Breast epithelium (tissue), 4 donors: ENCODE measurements around the gene PDS5A. TPM values are rescaled to one million over a fixed set of nuclear protein-coding genes. Genes with fewer than 3 reads are reported as not detected.
"Not testable (repeated sequence)": the region's sequence is repeated elsewhere in the genome, so short reads cannot be mapped to it uniquely, and the experiment has no call there.

Experiments
- DNase-seq, 2 donors: peaks; one replicate each; pipeline ENCODE4 v3.0.0-alpha.2; 2019; ENCODE audit warnings: low spot score in 2 of 2
- H3K27ac ChIP-seq, 2 donors: fragments of 200-600 bp; sonication (generic) in 1 of 2; one replicate each; pipeline ENCODE4 v1.5.1; 2016 to 2019; ENCODE audit warnings: mild to moderate bottlenecking in 1 of 2
- H3K27me3 ChIP-seq, 2 donors: fragments of 200-600 bp; sonication (generic) in 1 of 2; one replicate each; pipeline versions ENCODE4 v1.5.1 to v1.6.0; 2017 to 2019; ENCODE audit warnings: control low read depth in 1 of 2, mild to moderate bottlenecking in 1 of 2
- H3K36me3 ChIP-seq: fragments of 200-600 bp; one replicate; pipeline ENCODE4 v1.5.1; 2019
- H3K4me1 ChIP-seq, 2 donors: fragments of 200-600 bp; sonication (generic); one replicate each; pipeline ENCODE4 v1.5.1; 2016 to 2019; ENCODE audit warnings: control low read depth in 1 of 2
- H3K4me3 ChIP-seq, 3 donors: fragments of 200-600 bp; sonication (generic); 1 replicate in 2 of 3; 2 replicates in 1 of 3; pipeline ENCODE4 v1.5.1; 2016 to 2019; ENCODE audit warnings: mild to moderate bottlenecking in 3 of 3, moderate library complexity in 2 of 3
- H3K9me3 ChIP-seq, 2 donors: fragments of 200-600 bp; sonication (generic) in 1 of 2; one replicate each; pipeline ENCODE4 v1.5.1; 2016 to 2019; ENCODE audit warnings: control low read depth in 1 of 2
- POLR2A ChIP-seq: fragments of 450-650 bp; IDR thresholded peaks from one replicate; pipeline ENCODE4 v1.6.1; 2016; ENCODE audit warnings: antibody characterized with exemption, mild to moderate bottlenecking, moderate library complexity
- POLR2AphosphoS5 ChIP-seq, 3 donors: sonication (generic); formaldehyde crosslinking; IDR thresholded peaks; one replicate each; pipeline ENCODE4 v1.6.1; 2017; ENCODE audit warnings: antibody characterized with exemption in 3 of 3
- intact Hi-C: fragments of 100-400 bp; cut with DNase I; formaldehyde crosslinking; loops from one replicate; pipeline ENCODE4 v1.15.1; 2023; ENCODE audit warnings: low total_unique reads
- total RNA-seq, 3 donors: library from RNA; depleted of rRNA; stranded (reverse); fragments of >200 nt; gene quantifications; one replicate each; pipeline ENCODE4 v1.1.0, GENCODE V29; 2016
- TF ChIP-seq, protein P1 (sequence below), 3 donors: fragments of 450-650 bp; IDR thresholded peaks; one replicate each; pipeline ENCODE4 v1.5.1; 2016 to 2017; ENCODE audit warnings: antibody characterized with exemption in 3 of 3, mild to moderate bottlenecking in 3 of 3, moderate library complexity in 3 of 3

The PDS5A gene
- total RNA-seq, 3 donors from 2014 or later, result 69.9 to 106 (median 82.9) TPM

GRCh38 chr4:40003986-40004385, 26.3 kb upstream of the PDS5A start:
- intact Hi-C loops, result loop anchor here (5.0 kb wide), 1 partner anchor 38 kb away; no protein-coding TSS in a partner anchor
- TF ChIP-seq POLR2A (no peak), POLR2AphosphoS5 (IDR thresholded peaks at IDR 0.05) (no peak)
- TF ChIP-seq, protein P1, sequence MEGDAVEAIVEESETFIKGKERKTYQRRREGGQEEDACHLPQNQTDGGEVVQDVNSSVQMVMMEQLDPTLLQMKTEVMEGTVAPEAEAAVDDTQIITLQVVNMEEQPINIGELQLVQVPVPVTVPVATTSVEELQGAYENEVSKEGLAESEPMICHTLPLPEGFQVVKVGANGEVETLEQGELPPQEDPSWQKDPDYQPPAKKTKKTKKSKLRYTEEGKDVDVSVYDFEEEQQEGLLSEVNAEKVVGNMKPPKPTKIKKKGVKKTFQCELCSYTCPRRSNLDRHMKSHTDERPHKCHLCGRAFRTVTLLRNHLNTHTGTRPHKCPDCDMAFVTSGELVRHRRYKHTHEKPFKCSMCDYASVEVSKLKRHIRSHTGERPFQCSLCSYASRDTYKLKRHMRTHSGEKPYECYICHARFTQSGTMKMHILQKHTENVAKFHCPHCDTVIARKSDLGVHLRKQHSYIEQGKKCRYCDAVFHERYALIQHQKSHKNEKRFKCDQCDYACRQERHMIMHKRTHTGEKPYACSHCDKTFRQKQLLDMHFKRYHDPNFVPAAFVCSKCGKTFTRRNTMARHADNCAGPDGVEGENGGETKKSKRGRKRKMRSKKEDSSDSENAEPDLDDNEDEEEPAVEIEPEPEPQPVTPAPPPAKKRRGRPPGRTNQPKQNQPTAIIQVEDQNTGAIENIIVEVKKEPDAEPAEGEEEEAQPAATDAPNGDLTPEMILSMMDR (IDR thresholded peaks at IDR 0.05), result no peak
- Histone ChIP-seq H3K9me3 (no peaks in the 10 kb centered on the region), H3K4me3 (no peak overlapping the region), H3K4me1 (no peaks in the 10 kb centered on the region), H3K27me3 (no peaks in the 10 kb centered on the region), H3K27ac (no peak overlapping the region), H3K36me3 (no peaks in the 10 kb centered on the region)
- DNase-seq, result no peak

DNA sequence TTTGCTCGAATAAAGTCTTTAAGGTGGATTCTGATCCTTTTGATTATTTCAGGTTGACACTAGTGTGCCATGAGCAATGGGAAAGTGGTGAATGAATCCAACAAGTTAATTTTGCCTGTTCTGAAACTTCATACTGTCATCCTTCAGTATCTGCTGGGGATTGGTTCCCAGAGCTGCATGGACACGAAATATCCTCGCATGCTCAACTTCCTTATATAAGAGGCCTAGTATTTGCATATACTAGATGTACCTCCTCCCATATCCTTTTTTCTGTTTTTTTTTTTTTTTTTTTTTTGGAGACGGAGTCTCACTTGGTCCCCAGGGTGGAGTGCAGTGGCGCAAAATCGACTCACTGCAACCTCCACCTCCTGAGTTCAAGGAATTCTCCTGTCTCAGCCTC, 23.0 kb upstream of the PDS5A start:
- H3K4me3 ChIP-seq, result no peak overlapping the region
- TF ChIP-seq, protein P1 (IDR thresholded peaks at IDR 0.05), result no peak
- TF ChIP-seq POLR2AphosphoS5 (IDR thresholded peaks at IDR 0.05), result no peak
- no peak for TF ChIP-seq POLR2A
- no peaks in the 10 kb centered on the region for H3K27me3 ChIP-seq
- intact Hi-C loops, result loop anchor here (5.0 kb wide), 1 partner anchor 42 kb away; no protein-coding TSS in a partner anchor
- no peaks in the 10 kb centered on the region for H3K9me3 ChIP-seq
- no peak overlapping the region for H3K27ac ChIP-seq
- H3K4me1 ChIP-seq, result no peaks in the 10 kb centered on the region
- no peaks in the 10 kb centered on the region for H3K36me3 ChIP-seq
- no peak for DNase-seq

DNA sequence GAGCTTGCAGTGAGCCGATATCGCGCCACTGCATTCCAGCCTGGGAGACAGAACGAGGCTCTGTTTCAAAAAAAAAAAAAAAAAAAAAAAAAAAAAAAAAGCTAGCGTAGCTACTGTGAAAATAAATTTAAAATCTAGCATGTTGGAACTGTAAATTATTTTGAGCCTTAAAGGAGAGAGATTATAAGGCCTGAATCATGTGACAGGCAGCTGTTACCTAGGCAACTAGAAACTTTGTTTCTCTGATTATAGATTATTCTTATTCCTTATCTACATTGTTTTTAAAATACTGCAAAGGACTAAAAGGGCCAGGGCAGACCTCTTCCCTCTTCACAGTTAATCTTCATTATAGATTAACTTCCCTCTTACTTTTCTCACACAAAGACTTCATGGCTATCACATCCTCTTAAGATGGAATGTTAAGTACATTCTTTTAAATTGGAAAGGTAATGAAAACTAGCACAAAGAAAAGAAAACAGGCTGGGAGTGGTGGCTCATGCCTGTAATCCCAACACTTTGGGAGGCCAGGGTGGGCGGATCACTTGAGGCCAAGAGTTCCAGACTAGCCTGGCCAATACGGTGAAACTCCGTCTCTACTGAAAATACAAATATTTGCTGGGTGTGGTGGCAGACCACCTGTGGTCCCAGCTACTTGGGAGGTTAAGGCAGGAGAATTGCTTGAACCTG, 21.1 kb upstream of the PDS5A start:
- Histone ChIP-seq H3K27ac (no peak overlapping the region), H3K27me3 (no peaks in the 10 kb centered on the region), H3K4me3 (no peak overlapping the region), H3K36me3 (no peaks in the 10 kb centered on the region), H3K4me1 (no peaks in the 10 kb centered on the region), H3K9me3 (no peaks in the 10 kb centered on the region)
- intact Hi-C loops, result no loop called here
- DNase-seq, result no peak
- TF ChIP-seq POLR2AphosphoS5 (IDR thresholded peaks at IDR 0.05) (no peak), POLR2A (no peak)
- TF ChIP-seq, protein P1 (IDR thresholded peaks at IDR 0.05), result no peak

DNA sequence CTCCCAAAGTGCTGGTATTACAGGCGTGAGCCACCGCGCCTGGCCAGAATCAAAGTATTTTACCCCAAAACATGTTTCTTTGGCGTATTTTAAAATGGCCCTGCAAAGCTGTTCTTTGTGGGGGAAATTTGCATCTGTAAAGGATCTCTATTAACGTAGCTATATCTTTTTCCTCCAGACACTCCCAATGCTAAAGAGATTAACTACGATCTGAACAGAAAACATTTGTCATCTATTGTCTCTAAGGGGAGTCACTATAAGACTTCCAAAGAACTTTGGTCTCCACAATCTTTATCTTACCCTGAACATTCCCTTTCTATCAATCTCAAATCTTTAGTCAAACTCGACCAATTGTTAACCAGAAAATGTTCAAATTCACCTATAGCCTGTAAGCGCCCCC, 19.1 kb upstream of the PDS5A start:
- TF ChIP-seq POLR2AphosphoS5 (IDR thresholded peaks at IDR 0.05), result no peak
- TF ChIP-seq, protein P1 (IDR thresholded peaks at IDR 0.05), result no peak
- TF ChIP-seq POLR2A, result no peak
- H3K36me3 ChIP-seq, result no peaks in the 10 kb centered on the region
- H3K27me3 ChIP-seq, result no peaks in the 10 kb centered on the region
- DNase-seq, result no peak
- H3K4me1 ChIP-seq, result no peaks in the 10 kb centered on the region
- no peak overlapping the region for H3K27ac ChIP-seq
- H3K9me3 ChIP-seq, result no peaks in the 10 kb centered on the region
- intact Hi-C loops, result no loop called here
- no peak overlapping the region for H3K4me3 ChIP-seq

DNA sequence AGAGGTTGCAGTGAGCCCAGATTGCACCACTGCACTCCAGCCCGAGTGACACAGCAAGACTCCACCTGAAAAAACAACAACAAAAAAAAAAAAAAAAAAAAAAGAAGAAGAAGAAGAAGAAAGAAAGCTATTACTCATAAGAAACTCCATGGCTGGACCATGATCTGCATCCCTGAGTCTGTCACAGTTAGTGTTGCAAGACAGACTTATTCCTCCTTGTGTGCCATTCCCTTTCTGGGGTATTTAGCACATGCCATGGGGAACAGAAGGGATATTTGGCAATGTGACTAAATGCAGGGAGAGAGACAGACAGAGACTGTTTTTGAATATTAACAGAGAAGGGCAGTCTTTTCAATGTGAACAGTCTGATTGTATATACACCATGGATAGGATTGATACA, 16.7 kb upstream of the PDS5A start:
- intact Hi-C loops, result no loop called here
- Histone ChIP-seq H3K36me3 (no peaks in the 10 kb centered on the region), H3K4me1 (no peaks in the 10 kb centered on the region), H3K9me3 (no peaks in the 10 kb centered on the region), H3K27me3 (no peaks in the 10 kb centered on the region), H3K27ac (no peak overlapping the region), H3K4me3 (no peak overlapping the region)
- no peak for DNase-seq
- TF ChIP-seq POLR2AphosphoS5 (IDR thresholded peaks at IDR 0.05) (no peak), POLR2A (no peak)

- H3K9me3 ChIP-seq, intact Hi-C loops, H3K36me3 ChIP-seq, H3K4me1 ChIP-seq, H3K27me3 ChIP-seq, DNase-seq, H3K27ac ChIP-seq, H3K4me3 ChIP-seq: not testable (repeated sequence)
These were observed 11.7 kb upstream of the PDS5A start for GRCh38 chr4:39989381-39989780.
